DND-41 (cell line): ENCODE measurements around the gene WNT7B.

ENCODE experiments used
- ATAC-seq: fragments of 200-7000 bp; cut with Tn5 transposase; 3 replicates; pipeline ENCODE4 v1.9.1; 2021; ENCODE audit warnings: low read depth; ENCODE audit not compliant: insufficient read depth
- DNase-seq: peaks from one replicate; pipeline ENCODE4 v3.0.0-alpha.2; 2020
- H2AFZ ChIP-seq: 2 replicates; pipeline ENCODE4 v1.6.0; 2012; ENCODE audit warnings: low read depth, low read length
- H3K27ac ChIP-seq: 2 replicates; pipeline ENCODE4 v1.5.1; 2012; ENCODE audit warnings: low read length, inconsistent platforms
- H3K27me3 ChIP-seq: fragments of 200-600 bp; sonication (generic); 2 replicates; pipeline ENCODE4 v1.6.0; 2012; ENCODE audit warnings: low read length, mild to moderate bottlenecking, inconsistent platforms; ENCODE audit not compliant: insufficient read depth, poor library complexity
- H3K36me3 ChIP-seq: 2 replicates; pipeline ENCODE4 v1.5.1; 2012; ENCODE audit warnings: low read length, inconsistent platforms; ENCODE audit not compliant: insufficient read depth
- H3K4me1 ChIP-seq: 2 replicates; pipeline ENCODE4 v1.5.1; 2012; ENCODE audit warnings: mild to moderate bottlenecking, low read length; ENCODE audit not compliant: insufficient read depth
- H3K4me2 ChIP-seq: 2 replicates; pipeline ENCODE4 v1.6.0; 2012; ENCODE audit warnings: mild to moderate bottlenecking, moderate library complexity, low read length, inconsistent platforms; ENCODE audit not compliant: insufficient read depth
- H3K4me3 ChIP-seq, 2 experiments: fragments of 200-600 bp in 1 of 2; shearing (Covaris generic) in 1 of 2; 2 replicates each; pipeline ENCODE4 v1.5.1; 2012 to 2016; ENCODE audit warnings: inconsistent platforms in 2 of 2, low read length in 2 of 2, mild to moderate bottlenecking in 2 of 2, low read depth in 1 of 2, moderate library complexity in 1 of 2
- H3K79me2 ChIP-seq: 2 replicates; pipeline ENCODE4 v1.6.0; 2012; ENCODE audit warnings: low read length, inconsistent platforms; ENCODE audit not compliant: insufficient read depth
- H3K9ac ChIP-seq: 2 replicates; pipeline ENCODE4 v1.6.0; 2012; ENCODE audit warnings: low read depth, mild to moderate bottlenecking, inconsistent platforms, low read length, moderate library complexity
- H3K9me3 ChIP-seq: 2 replicates; pipeline ENCODE4 v1.5.1; 2012; ENCODE audit warnings: low read length, moderate library complexity, mild to moderate bottlenecking, inconsistent platforms; ENCODE audit not compliant: insufficient read depth, severe bottlenecking
- H4K20me1 ChIP-seq: 2 replicates; pipeline ENCODE4 v1.6.0; 2012; ENCODE audit warnings: low read length; ENCODE audit not compliant: insufficient read depth
- EZH2 ChIP-seq: IDR thresholded peaks from 3 replicates; pipeline ENCODE4 v1.6.1; 2012; ENCODE audit warnings: borderline replicate concordance, low read depth, mild to moderate bottlenecking, moderate library complexity, low read length, inconsistent platforms; ENCODE audit not compliant: severe bottlenecking
- TF ChIP-seq, protein P1 (sequence below): IDR thresholded peaks from 2 replicates; pipeline ENCODE4 v1.5.1; 2012; ENCODE audit warnings: borderline replicate concordance, low read length, moderate library complexity, mild to moderate bottlenecking; ENCODE audit not compliant: poor library complexity, severe bottlenecking; ENCODE audit errors: extremely low read depth

The WNT7B gene

DNA sequence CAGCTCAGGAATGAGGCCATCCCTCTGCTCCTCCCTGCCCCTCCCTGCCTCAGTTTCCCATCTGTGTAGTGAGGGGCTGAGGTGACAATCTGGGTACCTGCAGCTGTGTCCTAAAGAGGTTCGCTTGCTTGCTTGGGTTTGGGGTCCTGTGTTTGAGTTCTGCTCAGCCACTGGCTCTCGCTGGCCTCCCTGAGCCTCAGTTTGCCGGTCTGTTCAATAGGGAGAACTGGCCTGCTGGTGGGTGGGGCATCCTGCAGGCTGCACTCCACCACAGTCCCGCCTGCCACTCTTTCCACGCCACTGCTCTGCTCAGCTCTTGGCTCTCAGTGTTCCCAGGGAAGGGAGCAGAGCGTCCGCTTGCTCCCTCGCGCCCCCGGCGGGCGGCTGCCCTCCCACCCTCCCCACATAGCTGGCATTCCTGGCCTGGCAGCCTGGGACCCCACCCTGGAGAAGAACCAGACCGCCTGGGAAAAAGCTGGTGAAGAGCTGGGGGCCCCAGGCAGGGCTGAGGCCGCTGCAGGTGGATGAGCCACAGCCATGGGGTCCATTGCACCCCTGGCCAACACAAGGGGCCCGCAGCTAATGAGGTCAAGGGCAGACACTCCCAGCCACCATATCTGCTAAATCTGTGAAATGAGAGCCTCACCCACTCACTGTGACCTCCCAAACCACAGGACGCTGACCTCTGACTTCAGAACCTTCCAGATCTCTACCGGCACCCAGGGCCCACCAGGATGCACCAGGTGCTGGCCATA lies 15.1 kb downstream of the WNT7B start:
- no peak overlapping the region for H3K9ac ChIP-seq
- H3K27ac ChIP-seq, result no peak overlapping the region
- DNase-seq, result no peak
- no peaks in the 10 kb centered on the region for H3K9me3 ChIP-seq
- H4K20me1 ChIP-seq, result peaks cover 21% of the 10 kb centered on the region
- H3K4me3 ChIP-seq, result no peak overlapping the region
- H3K27me3 ChIP-seq, result no peaks in the 10 kb centered on the region
- H3K4me1 ChIP-seq, result peaks cover 21% of the 10 kb centered on the region
- no peaks in the 10 kb centered on the region for H3K79me2 ChIP-seq
- no peak for ATAC-seq
- TF ChIP-seq, protein P1, sequence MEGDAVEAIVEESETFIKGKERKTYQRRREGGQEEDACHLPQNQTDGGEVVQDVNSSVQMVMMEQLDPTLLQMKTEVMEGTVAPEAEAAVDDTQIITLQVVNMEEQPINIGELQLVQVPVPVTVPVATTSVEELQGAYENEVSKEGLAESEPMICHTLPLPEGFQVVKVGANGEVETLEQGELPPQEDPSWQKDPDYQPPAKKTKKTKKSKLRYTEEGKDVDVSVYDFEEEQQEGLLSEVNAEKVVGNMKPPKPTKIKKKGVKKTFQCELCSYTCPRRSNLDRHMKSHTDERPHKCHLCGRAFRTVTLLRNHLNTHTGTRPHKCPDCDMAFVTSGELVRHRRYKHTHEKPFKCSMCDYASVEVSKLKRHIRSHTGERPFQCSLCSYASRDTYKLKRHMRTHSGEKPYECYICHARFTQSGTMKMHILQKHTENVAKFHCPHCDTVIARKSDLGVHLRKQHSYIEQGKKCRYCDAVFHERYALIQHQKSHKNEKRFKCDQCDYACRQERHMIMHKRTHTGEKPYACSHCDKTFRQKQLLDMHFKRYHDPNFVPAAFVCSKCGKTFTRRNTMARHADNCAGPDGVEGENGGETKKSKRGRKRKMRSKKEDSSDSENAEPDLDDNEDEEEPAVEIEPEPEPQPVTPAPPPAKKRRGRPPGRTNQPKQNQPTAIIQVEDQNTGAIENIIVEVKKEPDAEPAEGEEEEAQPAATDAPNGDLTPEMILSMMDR, result no peak
- TF ChIP-seq EZH2, result no peak
- no peak overlapping the region for H3K4me2 ChIP-seq
- no peak overlapping the region for H2AFZ ChIP-seq
- H3K36me3 ChIP-seq, result no peaks in the 10 kb centered on the region

DNA sequence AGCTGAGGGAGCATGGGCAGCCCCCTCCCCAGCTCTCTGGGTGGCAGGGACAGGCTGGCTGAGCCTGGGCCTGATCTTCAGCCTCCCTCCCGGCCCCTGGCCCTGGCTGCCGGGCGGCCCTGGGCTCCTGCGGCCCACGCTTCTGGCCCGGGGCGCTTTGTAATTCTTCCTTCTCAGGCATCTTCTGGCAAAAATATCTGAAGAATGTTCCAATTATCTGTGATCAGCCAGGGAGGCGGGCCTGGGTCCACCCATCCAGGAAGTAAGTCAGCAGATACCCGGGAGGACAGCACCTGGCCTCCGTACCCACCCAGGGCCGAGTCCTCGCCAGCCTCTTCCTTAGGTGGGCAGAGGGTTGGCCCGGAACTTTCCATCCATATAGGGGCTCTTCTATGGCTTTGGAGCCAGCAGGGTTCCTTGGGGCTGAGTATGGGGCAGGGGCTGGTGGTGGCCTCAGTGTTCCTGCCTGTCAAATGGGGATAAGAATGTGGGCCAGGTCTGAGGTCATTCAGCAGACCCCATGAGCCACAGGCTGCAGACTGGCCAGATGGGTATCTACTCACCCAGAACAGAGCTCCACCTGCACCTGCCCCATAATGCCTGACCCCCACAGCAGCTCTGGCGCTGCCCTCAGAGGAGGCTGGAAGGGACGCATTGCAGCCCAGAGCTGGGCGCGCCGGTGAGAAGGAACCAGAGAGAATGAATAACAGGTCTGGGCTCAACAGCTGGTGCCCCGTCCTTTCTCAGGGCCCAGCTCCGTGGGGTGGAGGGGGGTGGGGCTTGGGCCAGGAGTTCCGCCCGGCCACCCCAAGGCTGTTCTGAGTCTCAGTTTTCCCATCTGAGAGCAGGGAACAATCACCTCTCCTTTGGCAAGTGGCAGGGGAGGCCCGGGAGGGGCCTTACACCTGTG lies 16.2 kb downstream of the WNT7B start:
- H3K9ac ChIP-seq, result no peak overlapping the region
- no peaks in the 10 kb centered on the region for H3K36me3 ChIP-seq
- no peak overlapping the region for H3K27ac ChIP-seq
- no peak overlapping the region for H3K4me2 ChIP-seq
- no peaks in the 10 kb centered on the region for H3K79me2 ChIP-seq
- DNase-seq, result no peak
- H2AFZ ChIP-seq, result no peak overlapping the region
- peaks cover 16% of the 10 kb centered on the region for H4K20me1 ChIP-seq
- ATAC-seq, result no peak
- H3K4me1 ChIP-seq, result peaks cover 9% of the 10 kb centered on the region
- H3K9me3 ChIP-seq, result no peaks in the 10 kb centered on the region
- no peak for TF ChIP-seq EZH2
- TF ChIP-seq, protein P1, result no peak
- H3K27me3 ChIP-seq, result peaks cover 4% of the 10 kb centered on the region
- H3K4me3 ChIP-seq, result no peak overlapping the region

DNA sequence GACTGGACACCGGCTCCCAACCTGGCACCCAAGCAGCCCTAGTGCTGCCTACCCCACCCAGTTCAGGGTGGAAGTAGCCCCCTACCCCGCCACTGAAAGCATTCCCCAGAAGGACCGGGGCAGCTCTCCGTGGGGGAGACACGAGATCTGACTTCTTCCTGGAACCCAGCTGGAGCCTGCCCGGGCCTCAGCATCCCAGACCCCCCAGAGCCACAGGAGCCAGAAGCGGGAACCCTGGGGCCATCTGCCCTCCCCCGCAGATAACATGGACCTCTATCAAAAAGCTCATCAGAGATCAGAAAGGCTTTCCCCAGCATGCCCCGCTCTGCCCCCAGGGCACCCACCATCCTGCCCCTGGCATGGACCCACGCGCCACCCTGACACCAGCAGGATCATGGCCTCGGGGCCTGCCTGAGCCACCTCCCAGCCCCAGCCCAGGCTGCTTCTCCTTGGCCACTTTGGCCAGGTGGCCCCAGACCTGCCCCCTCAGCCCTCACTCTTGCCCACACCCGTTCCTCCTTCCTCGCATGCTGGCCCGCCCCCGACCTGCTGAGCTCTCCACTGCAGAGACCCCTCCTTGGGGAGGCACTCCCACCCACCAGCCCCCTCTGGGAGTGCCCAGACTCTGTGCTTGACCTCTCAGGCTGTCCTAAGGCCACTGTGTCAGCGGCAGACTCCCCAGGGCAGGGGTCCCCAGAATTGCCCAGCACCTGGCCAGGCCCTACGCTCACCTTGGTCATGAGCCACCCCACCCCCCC lies 17.1 kb downstream of the WNT7B start:
- H3K27me3 ChIP-seq, result peaks cover 9% of the 10 kb centered on the region
- H4K20me1 ChIP-seq, result peaks cover 18% of the 10 kb centered on the region
- H3K4me1 ChIP-seq, result peaks cover 1% of the 10 kb centered on the region; the same call in 1 of the 2 replicates
- H3K36me3 ChIP-seq, result no peaks in the 10 kb centered on the region
- no peak overlapping the region for H3K9ac ChIP-seq
- H3K4me2 ChIP-seq, result no peak overlapping the region
- no peak overlapping the region for H3K4me3 ChIP-seq
- no peak overlapping the region for H3K27ac ChIP-seq
- ATAC-seq, result no peak
- no peak for DNase-seq
- H2AFZ ChIP-seq, result no peak overlapping the region
- no peak for TF ChIP-seq EZH2
- TF ChIP-seq, protein P1, result no peak
- no peaks in the 10 kb centered on the region for H3K9me3 ChIP-seq
- no peaks in the 10 kb centered on the region for H3K79me2 ChIP-seq
